GM23338 (cell line): ENCODE results near the gene RASAL3. TPM values are rescaled to one million over a fixed set of nuclear protein-coding genes. Genes with fewer than 3 reads are reported as not detected.

Experiments
- ATAC-seq: fragments of 200-7000 bp; cut with Tn5 transposase; 3 replicates; pipeline ENCODE4 v1.9.1; 2020
- DNase-seq: peaks from one replicate; pipeline ENCODE4 v3.0.0-alpha.2; 2015; ENCODE audit warnings: low spot score
- H2AFZ ChIP-seq: fragments of 200-600 bp; sonication (generic); 2 replicates; pipeline ENCODE4 v1.8.0; 2016; ENCODE audit warnings: antibody characterized with exemption, mild to moderate bottlenecking, moderate library complexity
- H3F3A ChIP-seq: fragments of 200-600 bp; sonication (generic); replicated peaks from 2 replicates; pipeline ENCODE4 v1.8.0; 2017; ENCODE audit warnings: antibody characterized with exemption, mixed run types, low read depth
- H3K27ac ChIP-seq: fragments of 200-600 bp; sonication (generic); 2 replicates; pipeline ENCODE4 v1.6.1; 2016; ENCODE audit warnings: low read depth
- H3K27me3 ChIP-seq: fragments of 200-600 bp; sonication (generic); 2 replicates; pipeline ENCODE4 v1.8.0; 2016; ENCODE audit warnings: mild to moderate bottlenecking, mixed run types, moderate library complexity; ENCODE audit not compliant: insufficient read depth
- H3K36me3 ChIP-seq: fragments of 200-600 bp; sonication (generic); 2 replicates; pipeline ENCODE4 v1.8.0; 2016; ENCODE audit warnings: mild to moderate bottlenecking; ENCODE audit not compliant: insufficient read depth
- H3K4me1 ChIP-seq: fragments of 200-600 bp; sonication (generic); 2 replicates; pipeline ENCODE4 v1.8.0; 2016; ENCODE audit warnings: mild to moderate bottlenecking, moderate library complexity; ENCODE audit not compliant: insufficient read depth
- H3K4me2 ChIP-seq: fragments of 200-600 bp; sonication (generic); 2 replicates; pipeline ENCODE4 v1.7.1; 2017; ENCODE audit warnings: mixed run types
- H3K4me3 ChIP-seq: fragments of 200-600 bp; sonication (generic); 2 replicates; pipeline ENCODE4 v1.6.1; 2016; ENCODE audit warnings: mixed run types
- H3K79me2 ChIP-seq: fragments of 200-600 bp; sonication (generic); replicated peaks from 2 replicates; pipeline ENCODE4 v1.8.0; 2017; ENCODE audit warnings: mild to moderate bottlenecking; ENCODE audit not compliant: insufficient read depth
- H3K9me2 ChIP-seq: fragments of 200-600 bp; sonication (generic); 2 replicates; pipeline ENCODE4 v1.8.0; 2017; ENCODE audit not compliant: insufficient read depth
- H4K20me1 ChIP-seq: fragments of 200-600 bp; sonication (generic); replicated peaks from 2 replicates; pipeline ENCODE4 v1.8.0; 2017; ENCODE audit warnings: mild to moderate bottlenecking; ENCODE audit not compliant: insufficient read depth
- H3K27ac Mint-ChIP-seq: 2 replicates; pipeline ENCODE4 v1.8.0; 2020; ENCODE audit warnings: inconsistent platforms, mild to moderate bottlenecking, moderate library complexity, mixed read lengths
- H3K27me3 Mint-ChIP-seq: 3 replicates; pipeline ENCODE4 v1.8.0; 2022; ENCODE audit warnings: low read depth, mild to moderate bottlenecking, moderate library complexity, mixed read lengths, inconsistent platforms; ENCODE audit not compliant: insufficient read depth, poor library complexity
- H3K36me3 Mint-ChIP-seq: 3 replicates; pipeline ENCODE4 v1.8.0; 2021; ENCODE audit warnings: low read depth, mild to moderate bottlenecking, inconsistent platforms, moderate library complexity, mixed read lengths
- H3K4me1 Mint-ChIP-seq: 3 replicates; pipeline ENCODE4 v1.8.0; 2020; ENCODE audit warnings: mild to moderate bottlenecking, inconsistent platforms, mixed read lengths
- H3K4me3 Mint-ChIP-seq: 3 replicates; pipeline ENCODE4 v1.8.0; 2021; ENCODE audit warnings: moderate library complexity, mild to moderate bottlenecking, inconsistent platforms, mixed read lengths
- H3K9me3 Mint-ChIP-seq: 3 replicates; pipeline ENCODE4 v1.8.0; 2020; ENCODE audit warnings: moderate library complexity, mild to moderate bottlenecking, inconsistent platforms, mixed read lengths
- EZH2 ChIP-seq: fragments of 200-600 bp; sonication (generic); IDR thresholded peaks from one replicate; pipeline ENCODE4 v1.8.0; 2017; ENCODE audit warnings: antibody characterized with exemption, mild to moderate bottlenecking, low read depth; ENCODE audit not compliant: unreplicated experiment
- EZH2phosphoT487 ChIP-seq: fragments of 200-600 bp; sonication (generic); IDR thresholded peaks from one replicate; pipeline ENCODE4 v1.8.1; 2018; ENCODE audit warnings: antibody characterized with exemption; ENCODE audit not compliant: unreplicated experiment
- JUNB ChIP-seq: IDR thresholded peaks from one replicate; pipeline ENCODE4 v1.6.1; 2016; ENCODE audit warnings: antibody characterized with exemption; ENCODE audit not compliant: unreplicated experiment
- NANOG ChIP-seq: IDR thresholded peaks from 2 replicates; pipeline ENCODE4 v1.6.1; 2016; ENCODE audit warnings: antibody characterized with exemption, borderline replicate concordance
- POLR2AphosphoS5 ChIP-seq: IDR thresholded peaks from 2 replicates; pipeline ENCODE4 v1.6.1; 2016; ENCODE audit warnings: antibody characterized with exemption, low read depth
- STAT1 ChIP-seq: IDR thresholded peaks from one replicate; pipeline ENCODE4 v1.6.1; 2016; ENCODE audit warnings: antibody characterized with exemption; ENCODE audit not compliant: unreplicated experiment
- ZNF331 ChIP-seq: fragments of 250-450 bp; sonication (Bioruptor Pico); IDR thresholded peaks from 2 replicates; pipeline ENCODE4 v1.5.0; 2020; ENCODE audit warnings: low read depth, mild to moderate bottlenecking, moderate library complexity
- polyA plus RNA-seq: library from polyadenylated mRNA; unstranded; fragments of >200 nt; fragmentation: Nextera tagmentation; extraction: Ambion mirVana; gene quantifications from 2 replicates; pipeline ENCODE4 v1.2.1, GENCODE V29; 2016
- total RNA-seq: library from RNA; depleted of rRNA; stranded (reverse); fragments of >200 nt; shearing (Covaris generic); gene quantifications from 2 replicates; pipeline ENCODE4 v1.2.3, GENCODE V29; 2014
- TF ChIP-seq, protein P1 (sequence below), 2 experiments: fragments of 200-600 bp in 1 of 2; sonication (generic) in 1 of 2; conservative IDR thresholded peaks; 2 replicates each; pipeline versions ENCODE4 v1.5.1 to v1.6.1; 2016 to 2017; ENCODE audit warnings: antibody characterized with exemption in 2 of 2, low read depth in 2 of 2, mild to moderate bottlenecking in 2 of 2, moderate library complexity in 1 of 2
- TF ChIP-seq, protein P2 (sequence below): IDR thresholded peaks from one replicate; pipeline ENCODE4 v1.6.1; 2018; ENCODE audit warnings: antibody characterized with exemption; ENCODE audit not compliant: unreplicated experiment
- TF ChIP-seq, protein P3 (sequence below): fragments of 250-450 bp; sonication (Bioruptor Pico); IDR thresholded peaks from 2 replicates; pipeline ENCODE4 v1.5.0; 2020; ENCODE audit warnings: mild to moderate bottlenecking, moderate library complexity

The RASAL3 gene
- total and polyA plus RNA-seq, 2 experiments from 2014 or later: 1.8 to 1.9 TPM

DNA sequence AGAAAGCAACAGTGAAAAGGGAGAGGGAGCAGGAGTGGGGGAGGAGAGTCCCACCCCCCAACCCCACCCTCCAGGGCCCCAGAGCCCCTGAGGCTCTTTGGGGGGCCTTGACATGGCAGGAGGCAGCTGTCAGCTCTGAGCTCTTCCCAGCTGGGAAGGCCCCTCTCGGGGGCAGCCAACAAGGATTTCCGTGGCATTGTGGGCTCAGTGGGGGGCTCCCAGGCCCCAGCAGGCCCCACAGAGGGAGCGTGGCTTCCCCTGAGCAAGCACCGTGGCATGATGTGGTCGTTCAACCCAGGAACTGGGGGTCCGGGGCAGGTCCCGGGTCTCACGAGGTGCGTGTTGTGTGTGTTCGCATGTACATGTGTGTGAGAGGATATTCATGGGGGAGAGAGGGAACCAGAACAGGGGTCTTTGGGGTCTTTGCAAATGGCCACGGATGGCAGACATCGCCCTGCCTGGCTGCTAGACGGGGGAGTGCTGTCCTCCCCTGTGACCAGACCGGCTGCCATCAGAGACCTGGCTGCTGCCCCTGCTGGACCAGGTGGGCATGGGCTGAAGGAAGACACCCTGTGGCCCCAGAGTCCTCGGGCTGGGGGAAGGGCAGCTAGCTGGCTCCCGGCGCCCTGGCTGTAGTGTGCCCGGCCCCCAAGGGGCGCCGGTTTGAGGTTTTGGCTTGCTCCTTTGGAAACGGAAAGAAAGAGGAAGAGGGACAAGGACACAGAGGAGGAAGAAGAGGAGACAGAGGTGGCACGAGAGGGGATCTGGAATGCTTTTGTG lies 41.9 kb downstream of the RASAL3 start (continued):
- TF ChIP-seq EZH2phosphoT487: no peak
- TF ChIP-seq, protein P1, sequence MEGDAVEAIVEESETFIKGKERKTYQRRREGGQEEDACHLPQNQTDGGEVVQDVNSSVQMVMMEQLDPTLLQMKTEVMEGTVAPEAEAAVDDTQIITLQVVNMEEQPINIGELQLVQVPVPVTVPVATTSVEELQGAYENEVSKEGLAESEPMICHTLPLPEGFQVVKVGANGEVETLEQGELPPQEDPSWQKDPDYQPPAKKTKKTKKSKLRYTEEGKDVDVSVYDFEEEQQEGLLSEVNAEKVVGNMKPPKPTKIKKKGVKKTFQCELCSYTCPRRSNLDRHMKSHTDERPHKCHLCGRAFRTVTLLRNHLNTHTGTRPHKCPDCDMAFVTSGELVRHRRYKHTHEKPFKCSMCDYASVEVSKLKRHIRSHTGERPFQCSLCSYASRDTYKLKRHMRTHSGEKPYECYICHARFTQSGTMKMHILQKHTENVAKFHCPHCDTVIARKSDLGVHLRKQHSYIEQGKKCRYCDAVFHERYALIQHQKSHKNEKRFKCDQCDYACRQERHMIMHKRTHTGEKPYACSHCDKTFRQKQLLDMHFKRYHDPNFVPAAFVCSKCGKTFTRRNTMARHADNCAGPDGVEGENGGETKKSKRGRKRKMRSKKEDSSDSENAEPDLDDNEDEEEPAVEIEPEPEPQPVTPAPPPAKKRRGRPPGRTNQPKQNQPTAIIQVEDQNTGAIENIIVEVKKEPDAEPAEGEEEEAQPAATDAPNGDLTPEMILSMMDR (conservative IDR thresholded peaks at IDR 0.05; ENCODE audit: low read depth in 2 of 2): no peak; a peak in 1 of 4 replicates
- TF ChIP-seq ZNF331 (CRISPR knock-in tag): no peak
- no peak for TF ChIP-seq EZH2
- TF ChIP-seq POLR2AphosphoS5: no peak
- no peak for TF ChIP-seq JUNB
- no peak for TF ChIP-seq STAT1

DNA sequence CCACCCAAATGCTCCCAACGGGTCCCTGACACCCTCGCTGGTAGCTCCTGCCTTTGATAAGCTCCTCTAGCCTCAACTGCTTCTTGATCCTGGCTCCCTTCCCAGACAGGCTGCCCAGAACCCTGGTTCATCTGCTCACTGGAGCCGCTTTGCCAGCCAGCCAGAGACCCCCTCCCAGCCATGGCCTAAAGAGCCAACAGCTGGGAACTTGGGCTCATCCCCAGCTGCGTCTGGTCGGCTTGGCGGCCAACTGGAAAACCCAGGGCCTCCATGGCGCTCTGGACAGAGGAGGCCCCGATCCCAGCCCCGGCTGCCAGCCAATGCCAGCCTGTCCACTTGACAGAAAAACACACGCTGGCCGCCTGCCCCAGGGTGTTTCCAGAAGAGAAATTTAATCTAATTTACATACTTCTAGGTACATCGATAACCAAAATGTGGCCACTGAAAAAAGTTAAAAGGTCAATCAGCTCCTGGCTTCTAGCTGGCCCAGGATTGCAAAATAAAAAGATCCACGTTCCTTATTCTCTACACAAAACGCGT lies 42.6 kb downstream of the RASAL3 start:
- H3K4me1 Mint-ChIP-seq: peaks cover 10% of the 10 kb centered on the region
- Histone ChIP-seq H3K4me2 (no peak overlapping the region), H3K4me3 (no peak overlapping the region), H4K20me1 (peaks cover 15% of the 10 kb centered on the region), H3K27me3 (no peaks in the 10 kb centered on the region), H3K27ac (no peak overlapping the region), H2AFZ (no peak overlapping the region), H3K36me3 (no peaks in the 10 kb centered on the region), H3K4me1 (peaks cover 9% of the 10 kb centered on the region; the same call in 1 of the 2 replicates), H3K9me2 (no peaks in the 10 kb centered on the region), H3K79me2 (peaks cover 18% of the 10 kb centered on the region), H3F3A (peaks cover 17% of the 10 kb centered on the region)
- DNase-seq: no peak
- no peak overlapping the region for H3K27ac Mint-ChIP-seq
- no peak for ATAC-seq
- peaks cover 11% of the 10 kb centered on the region for H3K27me3 Mint-ChIP-seq
- H3K9me3 Mint-ChIP-seq: no peaks in the 10 kb centered on the region; the same call in 2 of the 3 replicates
- H3K36me3 Mint-ChIP-seq: peaks cover 37% of the 10 kb centered on the region
- H3K4me3 Mint-ChIP-seq: no peak overlapping the region
- TF ChIP-seq POLR2AphosphoS5 (no peak), EZH2phosphoT487 (no peak), EZH2 (no peak), NANOG (no peak), JUNB (no peak), ZNF331 (CRISPR knock-in tag) (no peak)
- TF ChIP-seq, protein P2, sequence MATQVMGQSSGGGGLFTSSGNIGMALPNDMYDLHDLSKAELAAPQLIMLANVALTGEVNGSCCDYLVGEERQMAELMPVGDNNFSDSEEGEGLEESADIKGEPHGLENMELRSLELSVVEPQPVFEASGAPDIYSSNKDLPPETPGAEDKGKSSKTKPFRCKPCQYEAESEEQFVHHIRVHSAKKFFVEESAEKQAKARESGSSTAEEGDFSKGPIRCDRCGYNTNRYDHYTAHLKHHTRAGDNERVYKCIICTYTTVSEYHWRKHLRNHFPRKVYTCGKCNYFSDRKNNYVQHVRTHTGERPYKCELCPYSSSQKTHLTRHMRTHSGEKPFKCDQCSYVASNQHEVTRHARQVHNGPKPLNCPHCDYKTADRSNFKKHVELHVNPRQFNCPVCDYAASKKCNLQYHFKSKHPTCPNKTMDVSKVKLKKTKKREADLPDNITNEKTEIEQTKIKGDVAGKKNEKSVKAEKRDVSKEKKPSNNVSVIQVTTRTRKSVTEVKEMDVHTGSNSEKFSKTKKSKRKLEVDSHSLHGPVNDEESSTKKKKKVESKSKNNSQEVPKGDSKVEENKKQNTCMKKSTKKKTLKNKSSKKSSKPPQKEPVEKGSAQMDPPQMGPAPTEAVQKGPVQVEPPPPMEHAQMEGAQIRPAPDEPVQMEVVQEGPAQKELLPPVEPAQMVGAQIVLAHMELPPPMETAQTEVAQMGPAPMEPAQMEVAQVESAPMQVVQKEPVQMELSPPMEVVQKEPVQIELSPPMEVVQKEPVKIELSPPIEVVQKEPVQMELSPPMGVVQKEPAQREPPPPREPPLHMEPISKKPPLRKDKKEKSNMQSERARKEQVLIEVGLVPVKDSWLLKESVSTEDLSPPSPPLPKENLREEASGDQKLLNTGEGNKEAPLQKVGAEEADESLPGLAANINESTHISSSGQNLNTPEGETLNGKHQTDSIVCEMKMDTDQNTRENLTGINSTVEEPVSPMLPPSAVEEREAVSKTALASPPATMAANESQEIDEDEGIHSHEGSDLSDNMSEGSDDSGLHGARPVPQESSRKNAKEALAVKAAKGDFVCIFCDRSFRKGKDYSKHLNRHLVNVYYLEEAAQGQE: no peak
- TF ChIP-seq, protein P3, sequence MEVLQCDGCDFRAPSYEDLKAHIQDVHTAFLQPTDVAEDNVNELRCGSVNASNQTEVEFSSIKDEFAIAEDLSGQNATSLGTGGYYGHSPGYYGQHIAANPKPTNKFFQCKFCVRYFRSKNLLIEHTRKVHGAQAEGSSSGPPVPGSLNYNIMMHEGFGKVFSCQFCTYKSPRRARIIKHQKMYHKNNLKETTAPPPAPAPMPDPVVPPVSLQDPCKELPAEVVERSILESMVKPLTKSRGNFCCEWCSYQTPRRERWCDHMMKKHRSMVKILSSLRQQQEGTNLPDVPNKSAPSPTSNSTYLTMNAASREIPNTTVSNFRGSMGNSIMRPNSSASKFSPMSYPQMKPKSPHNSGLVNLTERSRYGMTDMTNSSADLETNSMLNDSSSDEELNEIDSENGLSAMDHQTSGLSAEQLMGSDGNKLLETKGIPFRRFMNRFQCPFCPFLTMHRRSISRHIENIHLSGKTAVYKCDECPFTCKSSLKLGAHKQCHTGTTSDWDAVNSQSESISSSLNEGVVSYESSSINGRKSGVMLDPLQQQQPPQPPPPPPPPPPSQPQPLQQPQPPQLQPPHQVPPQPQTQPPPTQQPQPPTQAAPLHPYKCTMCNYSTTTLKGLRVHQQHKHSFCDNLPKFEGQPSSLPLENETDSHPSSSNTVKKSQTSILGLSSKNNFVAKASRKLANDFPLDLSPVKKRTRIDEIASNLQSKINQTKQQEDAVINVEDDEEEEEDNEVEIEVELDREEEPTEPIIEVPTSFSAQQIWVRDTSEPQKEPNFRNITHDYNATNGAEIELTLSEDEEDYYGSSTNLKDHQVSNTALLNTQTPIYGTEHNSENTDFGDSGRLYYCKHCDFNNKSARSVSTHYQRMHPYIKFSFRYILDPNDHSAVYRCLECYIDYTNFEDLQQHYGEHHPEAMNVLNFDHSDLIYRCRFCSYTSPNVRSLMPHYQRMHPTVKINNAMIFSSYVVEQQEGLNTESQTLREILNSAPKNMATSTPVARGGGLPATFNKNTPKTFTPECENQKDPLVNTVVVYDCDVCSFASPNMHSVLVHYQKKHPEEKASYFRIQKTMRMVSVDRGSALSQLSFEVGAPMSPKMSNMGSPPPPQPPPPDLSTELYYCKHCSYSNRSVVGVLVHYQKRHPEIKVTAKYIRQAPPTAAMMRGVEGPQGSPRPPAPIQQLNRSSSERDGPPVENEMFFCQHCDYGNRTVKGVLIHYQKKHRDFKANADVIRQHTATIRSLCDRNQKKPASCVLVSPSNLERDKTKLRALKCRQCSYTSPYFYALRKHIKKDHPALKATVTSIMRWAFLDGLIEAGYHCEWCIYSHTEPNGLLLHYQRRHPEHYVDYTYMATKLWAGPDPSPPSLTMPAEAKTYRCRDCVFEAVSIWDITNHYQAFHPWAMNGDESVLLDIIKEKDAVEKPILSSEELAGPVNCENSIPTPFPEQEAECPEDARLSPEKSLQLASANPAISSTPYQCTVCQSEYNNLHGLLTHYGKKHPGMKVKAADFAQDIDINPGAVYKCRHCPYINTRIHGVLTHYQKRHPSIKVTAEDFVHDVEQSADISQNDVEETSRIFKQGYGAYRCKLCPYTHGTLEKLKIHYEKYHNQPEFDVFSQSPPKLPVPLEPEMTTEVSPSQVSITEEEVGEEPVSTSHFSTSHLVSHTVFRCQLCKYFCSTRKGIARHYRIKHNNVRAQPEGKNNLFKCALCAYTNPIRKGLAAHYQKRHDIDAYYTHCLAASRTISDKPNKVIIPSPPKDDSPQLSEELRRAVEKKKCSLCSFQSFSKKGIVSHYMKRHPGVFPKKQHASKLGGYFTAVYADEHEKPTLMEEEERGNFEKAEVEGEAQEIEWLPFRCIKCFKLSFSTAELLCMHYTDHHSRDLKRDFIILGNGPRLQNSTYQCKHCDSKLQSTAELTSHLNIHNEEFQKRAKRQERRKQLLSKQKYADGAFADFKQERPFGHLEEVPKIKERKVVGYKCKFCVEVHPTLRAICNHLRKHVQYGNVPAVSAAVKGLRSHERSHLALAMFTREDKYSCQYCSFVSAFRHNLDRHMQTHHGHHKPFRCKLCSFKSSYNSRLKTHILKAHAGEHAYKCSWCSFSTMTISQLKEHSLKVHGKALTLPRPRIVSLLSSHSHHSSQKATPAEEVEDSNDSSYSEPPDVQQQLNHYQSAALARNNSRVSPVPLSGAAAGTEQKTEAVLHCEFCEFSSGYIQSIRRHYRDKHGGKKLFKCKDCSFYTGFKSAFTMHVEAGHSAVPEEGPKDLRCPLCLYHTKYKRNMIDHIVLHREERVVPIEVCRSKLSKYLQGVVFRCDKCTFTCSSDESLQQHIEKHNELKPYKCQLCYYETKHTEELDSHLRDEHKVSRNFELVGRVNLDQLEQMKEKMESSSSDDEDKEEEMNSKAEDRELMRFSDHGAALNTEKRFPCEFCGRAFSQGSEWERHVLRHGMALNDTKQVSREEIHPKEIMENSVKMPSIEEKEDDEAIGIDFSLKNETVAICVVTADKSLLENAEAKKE (CRISPR knock-in tag): no peak
